ENCODE results near the gene NFIX. TPM values are rescaled to one million over a fixed set of nuclear protein-coding genes. Genes with fewer than 3 reads are reported as not detected.
A peak's percentile ranks its signal among the peaks of the same experiment; 100 is the strongest.

Gene NFIX
- total and polyA plus RNA-seq, 9 of the 15 experiments (the other 6 are each of a cell fraction or from before 2014, with no cell fraction given): 0.28 to 26.8 (median 5.4) TPM

DNA sequence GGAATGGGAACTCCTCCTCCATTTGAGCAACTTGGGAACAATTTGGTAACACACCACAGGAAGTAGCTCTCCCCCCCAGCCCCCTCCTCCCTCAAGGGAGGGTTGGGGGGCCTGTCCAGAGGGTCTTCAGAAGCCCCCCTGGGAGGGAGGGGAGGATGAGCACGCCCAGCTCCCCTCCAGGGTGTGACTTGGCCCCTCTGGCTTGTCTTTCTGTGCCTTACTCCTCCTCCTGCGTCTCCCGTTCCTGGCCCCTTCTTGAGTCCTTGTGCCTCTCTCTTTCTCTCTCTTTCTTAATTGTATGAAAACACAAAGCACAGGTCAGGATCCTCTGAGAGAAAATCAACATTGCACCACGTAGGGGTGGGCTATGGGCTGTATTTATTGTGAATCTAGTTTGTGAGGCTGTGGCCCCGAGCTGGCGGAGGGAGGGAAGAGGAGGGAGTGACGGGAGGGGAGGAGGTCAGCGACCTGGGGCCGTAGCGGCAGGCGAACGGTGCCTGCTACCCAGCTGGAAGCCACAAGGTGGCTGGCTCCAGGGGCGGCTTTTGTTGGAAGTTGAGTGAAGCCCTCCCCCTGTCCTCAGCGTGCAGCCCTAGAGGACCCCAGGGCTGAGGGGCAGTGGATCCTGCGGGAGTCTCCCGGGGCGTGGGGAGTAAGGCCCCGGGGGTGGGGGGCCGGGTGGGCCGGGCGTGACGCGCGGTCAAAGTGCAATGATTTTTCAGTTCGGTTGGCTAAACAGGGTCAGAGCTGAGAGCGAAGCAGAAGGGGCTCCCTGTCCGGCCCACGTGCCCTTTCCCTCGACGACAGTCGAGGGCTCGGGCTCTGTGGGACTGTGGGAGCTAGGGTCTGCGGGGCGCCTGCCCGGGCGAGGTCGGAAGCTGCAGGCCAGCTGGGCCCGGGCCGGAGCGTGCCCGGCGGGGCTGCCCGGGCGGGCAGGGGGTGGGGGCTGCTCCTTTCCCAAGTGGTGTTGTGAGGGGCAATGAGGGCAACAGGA, 101.0 kb downstream of the NFIX start (continued):
- no peak for TF ChIP-seq CTBP1 (IDR thresholded peaks at IDR 0.05; ENCODE audit: borderline replicate concordance)
- TF ChIP-seq SRSF1 (IDR thresholded peaks at IDR 0.05; ENCODE audit: low read depth, low read length): no peak
- no peak for TF ChIP-seq EZH2 (IDR thresholded peaks at IDR 0.05; ENCODE audit: borderline replicate concordance, low read depth, low read length)
- TF ChIP-seq NR2F6 (CRISPR knock-in tag; IDR thresholded peaks at IDR 0.05): no peak
- TF ChIP-seq XRCC4 (IDR thresholded peaks at IDR 0.05; ENCODE audit: extremely low read depth, insufficient read depth, insufficient read length): no peak
- TF ChIP-seq POLR2AphosphoS2 (IDR thresholded peaks at IDR 0.05; ENCODE audit: low read length): peak; percentile 84; the same call in 1 of the 2 replicates
- no peak for TF ChIP-seq E2F3 (CRISPR knock-in tag; IDR thresholded peaks at IDR 0.05)
- no peak for TF ChIP-seq ZBTB8A (IDR thresholded peaks at IDR 0.05; ENCODE audit: partially characterized antibody)
- TF ChIP-seq POLR2H (tag; IDR thresholded peaks at IDR 0.05; ENCODE audit: low read depth): no peak
- no peak for TF ChIP-seq ZNF644 (tag; IDR thresholded peaks at IDR 0.05; ENCODE audit: low read depth)
- TF ChIP-seq PPARD (CRISPR knock-in tag; IDR thresholded peaks at IDR 0.05): no peak
- TF ChIP-seq, protein P1, sequence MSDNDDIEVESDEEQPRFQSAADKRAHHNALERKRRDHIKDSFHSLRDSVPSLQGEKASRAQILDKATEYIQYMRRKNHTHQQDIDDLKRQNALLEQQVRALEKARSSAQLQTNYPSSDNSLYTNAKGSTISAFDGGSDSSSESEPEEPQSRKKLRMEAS (CRISPR knock-in tag; IDR thresholded peaks at IDR 0.05): peak; percentile 75
- no peak for TF ChIP-seq ZFP36 (IDR thresholded peaks at IDR 0.05; ENCODE audit: low read depth, low read length, partially characterized antibody)
- TF ChIP-seq CHD2 (IDR thresholded peaks at IDR 0.05; ENCODE audit: low read depth, low read length): no peak
- no peak for TF ChIP-seq SRSF7 (optimal IDR thresholded peaks at IDR 0.05; ENCODE audit: low read depth, low read length)
- no peak for TF ChIP-seq ZNF12 (CRISPR knock-in tag; IDR thresholded peaks at IDR 0.05)
- TF ChIP-seq, protein P2, sequence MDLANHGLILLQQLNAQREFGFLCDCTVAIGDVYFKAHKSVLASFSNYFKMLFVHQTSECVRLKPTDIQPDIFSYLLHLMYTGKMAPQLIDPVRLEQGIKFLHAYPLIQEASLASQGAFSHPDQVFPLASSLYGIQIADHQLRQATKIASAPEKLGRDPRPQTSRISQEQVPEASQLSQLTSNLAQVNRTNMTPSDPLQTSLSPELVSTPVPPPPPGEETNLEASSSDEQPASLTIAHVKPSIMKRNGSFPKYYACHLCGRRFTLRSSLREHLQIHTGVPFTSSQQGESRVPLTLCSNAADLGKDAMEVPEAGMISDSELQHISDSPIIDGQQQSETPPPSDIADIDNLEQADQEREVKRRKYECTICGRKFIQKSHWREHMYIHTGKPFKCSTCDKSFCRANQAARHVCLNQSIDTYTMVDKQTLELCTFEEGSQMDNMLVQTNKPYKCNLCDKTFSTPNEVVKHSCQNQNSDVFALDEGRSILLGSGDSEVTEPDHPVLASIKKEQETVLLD (IDR thresholded peaks at IDR 0.05): no peak
- peak; percentile 81; the same call in 1 of the 2 replicates for TF ChIP-seq CBX1 (IDR thresholded peaks at IDR 0.05; ENCODE audit: low read depth)
- no peak for TF ChIP-seq ZNF224 (CRISPR knock-in tag; IDR thresholded peaks at IDR 0.05)
- TF ChIP-seq, protein P3, sequence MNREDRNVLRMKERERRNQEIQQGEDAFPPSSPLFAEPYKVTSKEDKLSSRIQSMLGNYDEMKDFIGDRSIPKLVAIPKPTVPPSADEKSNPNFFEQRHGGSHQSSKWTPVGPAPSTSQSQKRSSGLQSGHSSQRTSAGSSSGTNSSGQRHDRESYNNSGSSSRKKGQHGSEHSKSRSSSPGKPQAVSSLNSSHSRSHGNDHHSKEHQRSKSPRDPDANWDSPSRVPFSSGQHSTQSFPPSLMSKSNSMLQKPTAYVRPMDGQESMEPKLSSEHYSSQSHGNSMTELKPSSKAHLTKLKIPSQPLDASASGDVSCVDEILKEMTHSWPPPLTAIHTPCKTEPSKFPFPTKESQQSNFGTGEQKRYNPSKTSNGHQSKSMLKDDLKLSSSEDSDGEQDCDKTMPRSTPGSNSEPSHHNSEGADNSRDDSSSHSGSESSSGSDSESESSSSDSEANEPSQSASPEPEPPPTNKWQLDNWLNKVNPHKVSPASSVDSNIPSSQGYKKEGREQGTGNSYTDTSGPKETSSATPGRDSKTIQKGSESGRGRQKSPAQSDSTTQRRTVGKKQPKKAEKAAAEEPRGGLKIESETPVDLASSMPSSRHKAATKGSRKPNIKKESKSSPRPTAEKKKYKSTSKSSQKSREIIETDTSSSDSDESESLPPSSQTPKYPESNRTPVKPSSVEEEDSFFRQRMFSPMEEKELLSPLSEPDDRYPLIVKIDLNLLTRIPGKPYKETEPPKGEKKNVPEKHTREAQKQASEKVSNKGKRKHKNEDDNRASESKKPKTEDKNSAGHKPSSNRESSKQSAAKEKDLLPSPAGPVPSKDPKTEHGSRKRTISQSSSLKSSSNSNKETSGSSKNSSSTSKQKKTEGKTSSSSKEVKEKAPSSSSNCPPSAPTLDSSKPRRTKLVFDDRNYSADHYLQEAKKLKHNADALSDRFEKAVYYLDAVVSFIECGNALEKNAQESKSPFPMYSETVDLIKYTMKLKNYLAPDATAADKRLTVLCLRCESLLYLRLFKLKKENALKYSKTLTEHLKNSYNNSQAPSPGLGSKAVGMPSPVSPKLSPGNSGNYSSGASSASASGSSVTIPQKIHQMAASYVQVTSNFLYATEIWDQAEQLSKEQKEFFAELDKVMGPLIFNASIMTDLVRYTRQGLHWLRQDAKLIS (CRISPR knock-in tag; IDR thresholded peaks at IDR 0.05): peak; percentile 12; the same call in 1 of the 2 replicates
- no peak for TF ChIP-seq SMAD3 (CRISPR knock-in tag; conservative IDR thresholded peaks at IDR 0.05)
